Brain microvascular endothelial cell (primary cell): ENCODE results near the gene CNBD2.

Experiments used
- DNase-seq: peaks from one replicate; pipeline ENCODE4 v3.0.0-alpha.2; 2020
- H3K27ac ChIP-seq: fragments of 250-450 bp; sonication (Bioruptor Pico); 2 replicates; pipeline ENCODE4 v1.5.1; 2020; ENCODE audit warnings: mild to moderate bottlenecking, moderate library complexity
- H3K27me3 ChIP-seq: fragments of 250-450 bp; sonication (Bioruptor Pico); replicated peaks from 2 replicates; pipeline ENCODE4 v1.5.1; 2020; ENCODE audit warnings: mild to moderate bottlenecking
- H3K36me3 ChIP-seq: fragments of 250-450 bp; sonication (Bioruptor Pico); replicated peaks from 2 replicates; pipeline ENCODE4 v1.5.1; 2020; ENCODE audit warnings: mild to moderate bottlenecking
- H3K4me3 ChIP-seq: 2 replicates; pipeline ENCODE4 v1.5.1; 2011; ENCODE audit warnings: low read depth, mild to moderate bottlenecking, control low read depth, low read length, moderate library complexity
- in situ Hi-C: cut with HindIII; loops from 2 replicates; pipeline ENCODE4 v1.10.0; 2017; ENCODE audit warnings: low sequenced_read_pairs, low pct_ligation_motif_present
- TF ChIP-seq, protein P1 (sequence below): IDR thresholded peaks from 2 replicates; pipeline ENCODE4 v1.5.1; 2011; ENCODE audit warnings: low read depth, mild to moderate bottlenecking, moderate library complexity, low read length, control low read depth, inconsistent platforms; ENCODE audit errors: missing control alignments

CNBD2 gene

DNA sequence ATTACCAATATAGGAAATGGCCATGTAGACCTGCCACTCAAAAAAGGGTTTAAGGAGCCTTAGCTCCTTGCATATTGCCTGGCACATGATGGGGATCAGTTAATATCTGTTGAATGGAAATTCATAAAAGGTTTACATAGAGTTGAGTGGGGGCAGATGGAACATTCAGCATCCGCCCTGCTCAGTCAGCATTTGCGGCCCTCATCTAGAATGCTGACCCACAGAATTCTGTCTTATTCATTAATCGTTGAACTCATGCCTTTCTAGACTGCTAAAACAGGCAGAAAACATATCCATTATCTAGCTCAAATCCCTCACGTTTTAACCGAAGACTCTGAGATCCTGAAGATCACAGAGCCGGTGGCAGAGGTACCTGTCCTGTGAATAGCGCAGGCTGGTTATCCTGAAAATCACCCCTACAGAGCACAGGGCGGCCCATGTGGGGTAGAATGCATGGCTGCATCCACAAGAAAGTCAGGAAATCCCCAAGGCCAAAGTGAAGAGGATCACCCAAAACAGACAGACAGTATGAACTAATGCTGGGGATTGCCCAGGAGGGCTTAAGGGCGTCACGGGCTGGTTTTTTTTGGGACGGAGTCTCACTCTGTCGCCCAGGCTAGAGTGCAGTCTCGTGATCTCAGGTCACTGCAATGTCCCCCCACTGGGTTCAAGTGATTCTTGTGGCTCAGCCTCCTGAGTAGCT lies 59.9 kb downstream of the CNBD2 start:
- Histone ChIP-seq H3K27ac (no peak overlapping the region), H3K36me3 (no peaks in the 10 kb centered on the region), H3K4me3 (no peak overlapping the region), H3K27me3 (no peaks in the 10 kb centered on the region)
- in situ Hi-C loops = no loop called here
- no peak for DNase-seq
- TF ChIP-seq, protein P1, sequence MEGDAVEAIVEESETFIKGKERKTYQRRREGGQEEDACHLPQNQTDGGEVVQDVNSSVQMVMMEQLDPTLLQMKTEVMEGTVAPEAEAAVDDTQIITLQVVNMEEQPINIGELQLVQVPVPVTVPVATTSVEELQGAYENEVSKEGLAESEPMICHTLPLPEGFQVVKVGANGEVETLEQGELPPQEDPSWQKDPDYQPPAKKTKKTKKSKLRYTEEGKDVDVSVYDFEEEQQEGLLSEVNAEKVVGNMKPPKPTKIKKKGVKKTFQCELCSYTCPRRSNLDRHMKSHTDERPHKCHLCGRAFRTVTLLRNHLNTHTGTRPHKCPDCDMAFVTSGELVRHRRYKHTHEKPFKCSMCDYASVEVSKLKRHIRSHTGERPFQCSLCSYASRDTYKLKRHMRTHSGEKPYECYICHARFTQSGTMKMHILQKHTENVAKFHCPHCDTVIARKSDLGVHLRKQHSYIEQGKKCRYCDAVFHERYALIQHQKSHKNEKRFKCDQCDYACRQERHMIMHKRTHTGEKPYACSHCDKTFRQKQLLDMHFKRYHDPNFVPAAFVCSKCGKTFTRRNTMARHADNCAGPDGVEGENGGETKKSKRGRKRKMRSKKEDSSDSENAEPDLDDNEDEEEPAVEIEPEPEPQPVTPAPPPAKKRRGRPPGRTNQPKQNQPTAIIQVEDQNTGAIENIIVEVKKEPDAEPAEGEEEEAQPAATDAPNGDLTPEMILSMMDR = no peak

DNA sequence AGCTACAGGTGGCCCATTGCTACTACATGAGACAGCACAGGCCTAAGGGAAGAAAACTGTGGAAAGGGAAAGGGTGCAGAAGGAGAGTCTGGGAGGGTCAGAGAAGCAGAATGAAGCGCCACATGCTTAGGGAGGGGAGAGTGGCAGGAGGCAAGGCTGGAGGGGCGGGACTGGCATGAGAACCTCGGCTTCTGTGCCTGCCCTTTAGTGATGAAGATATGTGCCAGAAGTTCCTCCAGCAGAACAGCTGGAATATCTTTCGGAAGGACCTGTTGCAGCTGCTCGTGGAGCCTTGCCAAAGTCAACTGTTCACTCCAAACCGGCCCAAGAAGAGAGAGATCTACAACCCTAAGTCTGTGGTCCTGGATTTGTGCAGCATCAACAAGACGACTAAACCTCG lies 61.8 kb downstream of the CNBD2 start:
- H3K36me3 ChIP-seq = no peaks in the 10 kb centered on the region
- DNase-seq = no peak
- in situ Hi-C loops = no loop called here
- H3K4me3 ChIP-seq = no peak overlapping the region
- no peak overlapping the region for H3K27ac ChIP-seq
- TF ChIP-seq, protein P1 = no peak
- no peaks in the 10 kb centered on the region for H3K27me3 ChIP-seq

- Histone ChIP-seq H3K4me3 (no peak overlapping the region), H3K27me3 (no peaks in the 10 kb centered on the region), H3K27ac (no peak overlapping the region), H3K36me3 (no peaks in the 10 kb centered on the region)
- in situ Hi-C loops = no loop called here
- TF ChIP-seq, protein P1 = no peak
- DNase-seq = no peak
Measured at GRCh38 chr20:36031806-36032205, 63.4 kb downstream of the CNBD2 start.

GRCh38 chr20:36034875-36035274 lies 66.5 kb downstream of the CNBD2 start:
- Histone ChIP-seq H3K36me3 (no peaks in the 10 kb centered on the region), H3K27me3 (no peaks in the 10 kb centered on the region), H3K27ac (no peak overlapping the region), H3K4me3 (no peak overlapping the region)
- no peak for DNase-seq
- TF ChIP-seq, protein P1 = no peak
- in situ Hi-C loops = no loop called here

- TF ChIP-seq, protein P1 = no peak
- in situ Hi-C loops = no loop called here
- H3K27me3 ChIP-seq = no peaks in the 10 kb centered on the region
- DNase-seq = no peak
- H3K36me3 ChIP-seq = no peaks in the 10 kb centered on the region
- no peak overlapping the region for H3K27ac ChIP-seq
- no peak overlapping the region for H3K4me3 ChIP-seq
Measured at GRCh38 chr20:36035745-36036144, 67.4 kb downstream of the CNBD2 start.

- in situ Hi-C loops = no loop called here
- Histone ChIP-seq H3K36me3 (no peaks in the 10 kb centered on the region), H3K4me3 (no peak overlapping the region), H3K27me3 (no peaks in the 10 kb centered on the region), H3K27ac (no peak overlapping the region)
- DNase-seq = no peak
- TF ChIP-seq, protein P1 = no peak
Measured at GRCh38 chr20:36036688-36037087, 68.3 kb downstream of the CNBD2 start.
